Naive B cell (primary cell): ENCODE measurements around the gene DPY19L1. TPM values are rescaled to one million over a fixed set of nuclear protein-coding genes. Genes with fewer than 3 reads are reported as not detected.
"Not testable (repeated sequence)": the region's sequence is repeated elsewhere in the genome, so short reads cannot be mapped to it uniquely, and the experiment has no call there.

Experiments
- ATAC-seq, 2 donors: fragments of 150-1000 bp; cut with Tn5 transposase; 2 replicates each; pipeline ENCODE4 v1.10.0; 2021; ENCODE audit warnings: low read depth in 2 of 2, mild to moderate bottlenecking in 2 of 2, moderate library complexity in 2 of 2
- DNase-seq: peaks from one replicate; pipeline ENCODE4 v3.0.0; 2022
- H3K27ac Mint-ChIP-seq, 6 donors: one replicate each; pipeline ENCODE4 v1.8.0; 2020 to 2022; ENCODE audit warnings: mild to moderate bottlenecking in 6 of 6, mixed read lengths in 6 of 6, moderate library complexity in 5 of 6, inconsistent platforms in 2 of 6
- H3K27me3 Mint-ChIP-seq, 3 donors: one replicate each; pipeline ENCODE4 v1.8.0; 2021 to 2022; ENCODE audit warnings: mixed read lengths in 3 of 3, mild to moderate bottlenecking in 1 of 3
- H3K36me3 Mint-ChIP-seq, 2 donors: one replicate each; pipeline ENCODE4 v1.8.0; 2020 to 2022; ENCODE audit warnings: mixed read lengths in 2 of 2, inconsistent platforms in 1 of 2, mild to moderate bottlenecking in 1 of 2
- H3K4me1 Mint-ChIP-seq, 3 donors: one replicate each; pipeline ENCODE4 v1.8.0; 2020 to 2022; ENCODE audit warnings: mixed read lengths in 3 of 3, inconsistent platforms in 1 of 3, mild to moderate bottlenecking in 1 of 3, moderate library complexity in 1 of 3
- H3K4me3 Mint-ChIP-seq, 8 donors: one replicate each; pipeline ENCODE4 v1.8.0; 2020 to 2022; ENCODE audit warnings: mild to moderate bottlenecking in 8 of 8, mixed read lengths in 8 of 8, moderate library complexity in 8 of 8, inconsistent platforms in 2 of 8
- H3K9me3 Mint-ChIP-seq, 7 donors: one replicate each; pipeline ENCODE4 v1.8.0; 2020 to 2022; ENCODE audit warnings: mixed read lengths in 7 of 7, mild to moderate bottlenecking in 5 of 7, inconsistent platforms in 2 of 7, moderate library complexity in 1 of 7
- polyA plus RNA-seq, 6 donors: library from polyadenylated mRNA; unstranded; fragments of 300-500 nt; fragmentation: Illumina TruSeq; gene quantifications; one replicate each; pipeline ENCODE4 v1.2.3, GENCODE V29; 2021; ENCODE audit warnings: low read depth in 6 of 6

Gene DPY19L1
- polyA plus RNA-seq, 6 donors from 2014 or later = 0.60 to 2.1 (median 1.3) TPM

- not testable (repeated sequence) for H3K36me3 Mint-ChIP-seq, H3K4me1 Mint-ChIP-seq, DNase-seq, H3K27ac Mint-ChIP-seq, H3K4me3 Mint-ChIP-seq, ATAC-seq, H3K9me3 Mint-ChIP-seq
- H3K27me3 Mint-ChIP-seq = peaks cover 22 to 57% (median 54%) of the 10 kb centered on the region in 3 donors
Measured at GRCh38 chr7:35047263-35047911, 10.1 kb upstream of the DPY19L1 start.

- not testable (repeated sequence) for H3K4me3 Mint-ChIP-seq, H3K4me1 Mint-ChIP-seq, H3K9me3 Mint-ChIP-seq, DNase-seq, ATAC-seq, H3K36me3 Mint-ChIP-seq
- Mint-ChIP-seq H3K27ac (peak overlapping the region in 1 of 6 donors; percentile 26), H3K27me3 (peaks cover 10 to 43% (median 42%) of the 10 kb centered on the region in 3 donors)
Measured at GRCh38 chr7:35043301-35043700, 6.0 kb upstream of the DPY19L1 start.

- Mint-ChIP-seq H3K4me1 (peaks cover 10 to 15% (median 12%) of the 10 kb centered on the region in 3 donors), H3K27me3 (peaks cover 10 to 26% (median 23%) of the 10 kb centered on the region in 3 donors)
Measured at GRCh38 chr7:35040906-35041305, 3.6 kb upstream of the DPY19L1 start.

GRCh38 chr7:35039343-35039742 is 2.1 kb upstream of the DPY19L1 start:
- no peaks in the 10 kb centered on the region for H3K36me3 Mint-ChIP-seq
- peaks cover 14 to 28% (median 22%) of the 10 kb centered on the region in 3 donors for H3K4me1 Mint-ChIP-seq
- no peak for DNase-seq
- peaks cover 10 to 24% (median 22%) of the 10 kb centered on the region in 3 donors for H3K27me3 Mint-ChIP-seq
- peak overlapping the region in 1 of 8 donors; percentile 7 for H3K4me3 Mint-ChIP-seq
- no peaks in the 10 kb centered on the region for H3K9me3 Mint-ChIP-seq
- H3K27ac Mint-ChIP-seq = no peak overlapping the region
- ATAC-seq = no peak

More at GRCh38 chr7:35040906-35041305, 3.6 kb upstream of the DPY19L1 start:
- ATAC-seq (no peak), DNase-seq (no peak)
- Mint-ChIP-seq H3K4me3 (peak overlapping the region in 1 of 8 donors; percentile 56), H3K27ac (no peak overlapping the region), H3K9me3 (no peaks in the 10 kb centered on the region), H3K36me3 (no peaks in the 10 kb centered on the region)

GRCh38 chr7:35038354-35038753 is 1.1 kb upstream of the DPY19L1 start:
- H3K27me3 Mint-ChIP-seq = peaks cover 4 to 14% (median 13%) of the 10 kb centered on the region in 3 donors
- peak overlapping the region in 5 of 6 donors; percentile 30 to 94 (median 60) for H3K27ac Mint-ChIP-seq
- peak overlapping the region; percentile 83 to 94 (median 92) for H3K4me3 Mint-ChIP-seq
- ATAC-seq = no peak
- H3K9me3 Mint-ChIP-seq = no peaks in the 10 kb centered on the region
- peaks cover 14 to 28% (median 22%) of the 10 kb centered on the region in 3 donors for H3K4me1 Mint-ChIP-seq
- no peak for DNase-seq
- no peaks in the 10 kb centered on the region for H3K36me3 Mint-ChIP-seq

GRCh38 chr7:35037526-35038341 is 449 bp upstream of the DPY19L1 start:
- Mint-ChIP-seq H3K9me3 (no peaks in the 10 kb centered on the region), H3K27me3 (peaks cover 0 to 14% (median 6%) of the 10 kb centered on the region in 3 donors), H3K27ac (peak overlapping the region; percentile 30 to 94 (median 64)), H3K36me3 (no peaks in the 10 kb centered on the region), H3K4me1 (peaks cover 14 to 28% (median 28%) of the 10 kb centered on the region in 3 donors), H3K4me3 (peak overlapping the region; percentile 83 to 98 (median 93))
- DNase-seq (peak; percentile 92), ATAC-seq (peak; percentile 78 to 82)

GRCh38 chr7:35036361-35037171 is 719 bp downstream of the DPY19L1 start:
- Mint-ChIP-seq H3K4me3 (peak overlapping the region; percentile 90 to 99 (median 97)), H3K4me1 (peaks cover 14 to 31% (median 30%) of the 10 kb centered on the region in 3 donors), H3K36me3 (no peaks in the 10 kb centered on the region), H3K27me3 (peaks cover 0 to 7% (median 0%) of the 10 kb centered on the region in 3 donors), H3K27ac (peak overlapping the region; percentile 81 to 97 (median 90)), H3K9me3 (no peaks in the 10 kb centered on the region)
- DNase-seq (peak; percentile 21), ATAC-seq (peak; percentile 2)

- Mint-ChIP-seq H3K27me3 (peaks cover 0 to 7% (median 0%) of the 10 kb centered on the region in 3 donors), H3K27ac (peak overlapping the region in 3 of 6 donors; percentile 50 to 88 (median 86)), H3K36me3 (no peaks in the 10 kb centered on the region), H3K4me1 (peaks cover 14 to 31% (median 30%) of the 10 kb centered on the region in 3 donors), H3K4me3 (peak overlapping the region in 7 of 8 donors; percentile 36 to 98 (median 97)), H3K9me3 (no peaks in the 10 kb centered on the region)
- no peak for DNase-seq
- no peak for ATAC-seq
Measured at GRCh38 chr7:35035511-35035961, 1.7 kb downstream of the DPY19L1 start.

GRCh38 chr7:35032166-35032565 is 5.1 kb downstream of the DPY19L1 start:
- no peak overlapping the region for H3K27ac Mint-ChIP-seq
- H3K9me3 Mint-ChIP-seq = no peaks in the 10 kb centered on the region
- no peaks in the 10 kb centered on the region for H3K36me3 Mint-ChIP-seq
- H3K4me1 Mint-ChIP-seq = peaks cover 9 to 24% (median 24%) of the 10 kb centered on the region in 3 donors
- DNase-seq = no peak
- peaks cover 0 to 7% (median 0%) of the 10 kb centered on the region in 3 donors for H3K27me3 Mint-ChIP-seq
- no peak for ATAC-seq
- peak overlapping the region in 1 of 8 donors; percentile 10 for H3K4me3 Mint-ChIP-seq

GRCh38 chr7:35030848-35031247 is 6.4 kb downstream of the DPY19L1 start:
- no peaks in the 10 kb centered on the region for H3K36me3 Mint-ChIP-seq
- no peak overlapping the region for H3K27ac Mint-ChIP-seq
- peaks cover 0 to 7% (median 0%) of the 10 kb centered on the region in 3 donors for H3K27me3 Mint-ChIP-seq
- no peak overlapping the region for H3K4me3 Mint-ChIP-seq
- ATAC-seq (no peak), DNase-seq (no peak)
- no peaks in the 10 kb centered on the region for H3K9me3 Mint-ChIP-seq
- H3K4me1 Mint-ChIP-seq = peaks cover 4 to 19% (median 15%) of the 10 kb centered on the region in 3 donors

GRCh38 chr7:35029311-35029710 is 8.0 kb downstream of the DPY19L1 start:
- ATAC-seq (no peak), DNase-seq (no peak)
- no peak overlapping the region for H3K4me3 Mint-ChIP-seq
- no peak overlapping the region for H3K27ac Mint-ChIP-seq
- peaks cover 0 to 9% (median 2%) of the 10 kb centered on the region in 3 donors for H3K4me1 Mint-ChIP-seq
- no peaks in the 10 kb centered on the region for H3K9me3 Mint-ChIP-seq
- no peaks in the 10 kb centered on the region for H3K36me3 Mint-ChIP-seq
- H3K27me3 Mint-ChIP-seq = peaks cover 0 to 7% (median 0%) of the 10 kb centered on the region in 3 donors

- Mint-ChIP-seq H3K4me1 (peaks cover 0 to 6% (median 0%) of the 10 kb centered on the region in 3 donors), H3K27me3 (no peaks in the 10 kb centered on the region), H3K9me3 (no peaks in the 10 kb centered on the region), H3K36me3 (no peaks in the 10 kb centered on the region), H3K27ac (no peak overlapping the region), H3K4me3 (no peak overlapping the region)
- ATAC-seq (no peak), DNase-seq (no peak)
Measured at GRCh38 chr7:35026150-35026549, 11.1 kb downstream of the DPY19L1 start.
